Activated naive CD8-positive, alpha-beta T cell treated with anti-CD3 and anti-CD28 coated beads for 36 hours (primary cell): ENCODE data around the gene RBMS3. TPM values are rescaled to one million over a fixed set of nuclear protein-coding genes. Genes with fewer than 3 reads are reported as not detected.

ENCODE experiments used
- DNase-seq: peaks from one replicate; pipeline ENCODE4 v3.0.0; 2021
- H3K27ac Mint-ChIP-seq: one replicate; pipeline ENCODE4 v1.8.0; 2022; ENCODE audit warnings: mild to moderate bottlenecking, moderate library complexity, mixed read lengths
- H3K27me3 Mint-ChIP-seq: one replicate; pipeline ENCODE4 v1.8.0; 2022; ENCODE audit warnings: mild to moderate bottlenecking, mixed read lengths
- H3K36me3 Mint-ChIP-seq: one replicate; pipeline ENCODE4 v1.8.0; 2021; ENCODE audit warnings: mild to moderate bottlenecking, mixed read lengths
- H3K4me1 Mint-ChIP-seq: one replicate; pipeline ENCODE4 v1.8.0; 2021; ENCODE audit warnings: mixed read lengths
- H3K4me3 Mint-ChIP-seq: one replicate; pipeline ENCODE4 v1.8.0; 2022; ENCODE audit warnings: mild to moderate bottlenecking, moderate library complexity, mixed read lengths
- H3K9me3 Mint-ChIP-seq: one replicate; pipeline ENCODE4 v1.8.0; 2022; ENCODE audit warnings: mixed read lengths
- total RNA-seq, 2 experiments: library from RNA; stranded (reverse); gene quantifications; one replicate each; pipeline ENCODE4 v1.2.3, GENCODE V29; 2021

The RBMS3 gene
- total RNA-seq, 2 experiments from 2014 or later, result 1.6 TPM

GRCh38 chr3:29284497-29284896, 3.6 kb downstream of the RBMS3 start:
- no peak overlapping the region for H3K4me3 Mint-ChIP-seq
- no peaks in the 10 kb centered on the region for H3K36me3 Mint-ChIP-seq
- H3K27ac Mint-ChIP-seq, result no peak overlapping the region
- no peak for DNase-seq
- H3K9me3 Mint-ChIP-seq, result no peaks in the 10 kb centered on the region
- peaks cover 41% of the 10 kb centered on the region for H3K4me1 Mint-ChIP-seq
- H3K27me3 Mint-ChIP-seq, result peaks cover 41% of the 10 kb centered on the region

- no peak for DNase-seq
- Mint-ChIP-seq H3K4me1 (peaks cover 40% of the 10 kb centered on the region), H3K9me3 (no peaks in the 10 kb centered on the region), H3K27ac (no peak overlapping the region), H3K36me3 (no peaks in the 10 kb centered on the region), H3K4me3 (no peak overlapping the region), H3K27me3 (peaks cover 41% of the 10 kb centered on the region)
Measured at GRCh38 chr3:29285471-29286071, 4.7 kb downstream of the RBMS3 start.

GRCh38 chr3:29286478-29287240, 5.8 kb downstream of the RBMS3 start:
- Mint-ChIP-seq H3K4me1 (peaks cover 31% of the 10 kb centered on the region), H3K27ac (no peak overlapping the region), H3K27me3 (peaks cover 43% of the 10 kb centered on the region), H3K36me3 (no peaks in the 10 kb centered on the region), H3K9me3 (no peaks in the 10 kb centered on the region), H3K4me3 (no peak overlapping the region)
- DNase-seq, result no peak

- DNase-seq, result no peak
- Mint-ChIP-seq H3K27ac (no peak overlapping the region), H3K4me3 (no peak overlapping the region), H3K36me3 (no peaks in the 10 kb centered on the region), H3K27me3 (peaks cover 32% of the 10 kb centered on the region), H3K4me1 (peaks cover 5% of the 10 kb centered on the region), H3K9me3 (no peaks in the 10 kb centered on the region)
Measured at GRCh38 chr3:29290596-29290995, 9.7 kb downstream of the RBMS3 start.

GRCh38 chr3:29291260-29291981, 10.6 kb downstream of the RBMS3 start:
- peaks cover 1% of the 10 kb centered on the region for H3K4me1 Mint-ChIP-seq
- H3K27ac Mint-ChIP-seq, result no peak overlapping the region
- no peak overlapping the region for H3K4me3 Mint-ChIP-seq
- no peaks in the 10 kb centered on the region for H3K9me3 Mint-ChIP-seq
- DNase-seq, result no peak
- H3K36me3 Mint-ChIP-seq, result no peaks in the 10 kb centered on the region
- H3K27me3 Mint-ChIP-seq, result peaks cover 26% of the 10 kb centered on the region

- no peaks in the 10 kb centered on the region for H3K9me3 Mint-ChIP-seq
- H3K4me1 Mint-ChIP-seq, result no peaks in the 10 kb centered on the region
- no peak overlapping the region for H3K27ac Mint-ChIP-seq
- H3K36me3 Mint-ChIP-seq, result no peaks in the 10 kb centered on the region
- no peak for DNase-seq
- H3K27me3 Mint-ChIP-seq, result peaks cover 25% of the 10 kb centered on the region
- no peak overlapping the region for H3K4me3 Mint-ChIP-seq
Measured at GRCh38 chr3:29291982-29292363, 11.1 kb downstream of the RBMS3 start.

- H3K36me3 Mint-ChIP-seq, result no peaks in the 10 kb centered on the region
- no peak overlapping the region for H3K27ac Mint-ChIP-seq
- H3K4me3 Mint-ChIP-seq, result no peak overlapping the region
- peaks cover 21% of the 10 kb centered on the region for H3K27me3 Mint-ChIP-seq
- H3K4me1 Mint-ChIP-seq, result no peaks in the 10 kb centered on the region
- no peak for DNase-seq
- H3K9me3 Mint-ChIP-seq, result no peaks in the 10 kb centered on the region
Measured at GRCh38 chr3:29293421-29293820, 12.6 kb downstream of the RBMS3 start.

- H3K36me3 Mint-ChIP-seq, result no peaks in the 10 kb centered on the region
Measured at GRCh38 chr3:29297998-29298397, 17.1 kb downstream of the RBMS3 start.

GRCh38 chr3:29301332-29302019, 20.6 kb downstream of the RBMS3 start:
- no peak overlapping the region for H3K27ac Mint-ChIP-seq
- no peak overlapping the region for H3K4me3 Mint-ChIP-seq
- H3K36me3 Mint-ChIP-seq, result no peaks in the 10 kb centered on the region
- H3K9me3 Mint-ChIP-seq, result no peaks in the 10 kb centered on the region
- no peaks in the 10 kb centered on the region for H3K27me3 Mint-ChIP-seq
- no peak for DNase-seq
- H3K4me1 Mint-ChIP-seq, result peaks cover 5% of the 10 kb centered on the region

More at GRCh38 chr3:29297998-29298397, 17.1 kb downstream of the RBMS3 start:
- H3K4me1 Mint-ChIP-seq, result peaks cover 5% of the 10 kb centered on the region
- H3K27me3 Mint-ChIP-seq, result peaks cover 6% of the 10 kb centered on the region
- H3K4me3 Mint-ChIP-seq, result no peak overlapping the region
- DNase-seq, result no peak
- H3K9me3 Mint-ChIP-seq, result no peaks in the 10 kb centered on the region
- no peak overlapping the region for H3K27ac Mint-ChIP-seq

- Mint-ChIP-seq H3K4me3 (no peak overlapping the region), H3K36me3 (no peaks in the 10 kb centered on the region), H3K27ac (no peak overlapping the region), H3K9me3 (no peaks in the 10 kb centered on the region), H3K27me3 (no peaks in the 10 kb centered on the region), H3K4me1 (peaks cover 5% of the 10 kb centered on the region)
- DNase-seq, result no peak
Measured at GRCh38 chr3:29302619-29303018, 21.7 kb downstream of the RBMS3 start.

- DNase-seq, result no peak
- Mint-ChIP-seq H3K4me1 (no peaks in the 10 kb centered on the region), H3K36me3 (no peaks in the 10 kb centered on the region), H3K9me3 (no peaks in the 10 kb centered on the region), H3K4me3 (no peak overlapping the region), H3K27me3 (no peaks in the 10 kb centered on the region), H3K27ac (no peak overlapping the region)
Measured at GRCh38 chr3:29307295-29307694, 26.4 kb downstream of the RBMS3 start.

- H3K4me1 Mint-ChIP-seq, result no peaks in the 10 kb centered on the region
- no peaks in the 10 kb centered on the region for H3K36me3 Mint-ChIP-seq
- no peak overlapping the region for H3K27ac Mint-ChIP-seq
- DNase-seq, result no peak
- peaks cover 4% of the 10 kb centered on the region for H3K27me3 Mint-ChIP-seq
- no peak overlapping the region for H3K4me3 Mint-ChIP-seq
- no peaks in the 10 kb centered on the region for H3K9me3 Mint-ChIP-seq
Measured at GRCh38 chr3:29310865-29311264, 30.0 kb downstream of the RBMS3 start.

- no peak for DNase-seq
- Mint-ChIP-seq H3K4me3 (no peak overlapping the region), H3K27me3 (peaks cover 4% of the 10 kb centered on the region), H3K4me1 (no peaks in the 10 kb centered on the region), H3K9me3 (no peaks in the 10 kb centered on the region), H3K27ac (no peak overlapping the region), H3K36me3 (no peaks in the 10 kb centered on the region)
Measured at GRCh38 chr3:29311795-29312194, 30.9 kb downstream of the RBMS3 start.

- Mint-ChIP-seq H3K27ac (no peak overlapping the region), H3K9me3 (no peaks in the 10 kb centered on the region), H3K4me3 (no peak overlapping the region), H3K27me3 (peaks cover 4% of the 10 kb centered on the region), H3K4me1 (no peaks in the 10 kb centered on the region), H3K36me3 (no peaks in the 10 kb centered on the region)
- DNase-seq, result no peak
Measured at GRCh38 chr3:29312395-29312794, 31.5 kb downstream of the RBMS3 start.

GRCh38 chr3:29312960-29313452, 32.1 kb downstream of the RBMS3 start:
- Mint-ChIP-seq H3K27me3 (peaks cover 4% of the 10 kb centered on the region), H3K9me3 (no peaks in the 10 kb centered on the region), H3K36me3 (no peaks in the 10 kb centered on the region), H3K27ac (no peak overlapping the region), H3K4me3 (no peak overlapping the region), H3K4me1 (no peaks in the 10 kb centered on the region)
- no peak for DNase-seq
